PFSK-1 (cell line): ENCODE measurements around the gene GHRHR.

Experiments used
- FOXP2 ChIP-seq: optimal IDR thresholded peaks from 2 replicates; pipeline ENCODE3; 2011; ENCODE audit warnings: borderline replicate concordance, control low read depth, inconsistent platforms; ENCODE audit not compliant: insufficient read depth; ENCODE audit errors: extremely low read length, extremely low read depth
- POLR2AphosphoS5 ChIP-seq: IDR thresholded peaks from 2 replicates; pipeline ENCODE4 v1.6.1; 2012; ENCODE audit warnings: low read depth, mild to moderate bottlenecking, control low read depth, low read length, moderate library complexity
- REST ChIP-seq, 2 experiments: IDR thresholded peaks; 2 replicates each; pipeline versions ENCODE4 v1.6.1 to v1.8.0; 2011 to 2012; ENCODE audit warnings: low read depth in 2 of 2, low read length in 2 of 2, control low read depth in 1 of 2, inconsistent platforms in 1 of 2, mild to moderate bottlenecking in 1 of 2, moderate library complexity in 1 of 2; ENCODE audit not compliant: insufficient read depth in 1 of 2
- SIN3A ChIP-seq: IDR thresholded peaks from 2 replicates; pipeline ENCODE4 v1.6.1; 2012; ENCODE audit warnings: mild to moderate bottlenecking, low read length, moderate library complexity, borderline replicate concordance; ENCODE audit not compliant: insufficient read depth
- TAF1 ChIP-seq: IDR thresholded peaks from 2 replicates; pipeline ENCODE4 v1.6.1; 2012; ENCODE audit warnings: low read length, control low read depth, borderline replicate concordance; ENCODE audit not compliant: insufficient read depth

The GHRHR gene

GRCh38 chr7:30916767-30917166 is 47.0 kb upstream of the GHRHR start:
- no peak for TF ChIP-seq POLR2AphosphoS5
- no peak for TF ChIP-seq TAF1
- TF ChIP-seq SIN3A: no peak
- TF ChIP-seq FOXP2: no peak
- TF ChIP-seq REST (IDR thresholded peaks at IDR 0.05; ENCODE audit: insufficient read depth in 1 of 2, low read depth in 2 of 2, low read length in 2 of 2): no peak

GRCh38 chr7:30917216-30917893 is 46.4 kb upstream of the GHRHR start:
- TF ChIP-seq SIN3A: no peak
- no peak for TF ChIP-seq REST (IDR thresholded peaks at IDR 0.05; ENCODE audit: insufficient read depth in 1 of 2, low read depth in 2 of 2, low read length in 2 of 2)
- TF ChIP-seq TAF1: no peak
- TF ChIP-seq POLR2AphosphoS5: no peak
- TF ChIP-seq FOXP2: no peak

GRCh38 chr7:30918676-30919075 is 45.1 kb upstream of the GHRHR start:
- TF ChIP-seq SIN3A (no peak), REST (IDR thresholded peaks at IDR 0.05; ENCODE audit: insufficient read depth in 1 of 2, low read depth in 2 of 2, low read length in 2 of 2) (no peak), TAF1 (no peak), POLR2AphosphoS5 (no peak), FOXP2 (no peak)

GRCh38 chr7:30920021-30920583 is 43.7 kb upstream of the GHRHR start:
- TF ChIP-seq TAF1 (no peak), SIN3A (no peak), REST (IDR thresholded peaks at IDR 0.05; ENCODE audit: insufficient read depth in 1 of 2, low read depth in 2 of 2, low read length in 2 of 2) (no peak), FOXP2 (no peak), POLR2AphosphoS5 (no peak)
